Parathyroid adenoma (tissue), 2 donors: ENCODE results near the gene SEMA6B.

Experiments used
- H2AFZ ChIP-seq: fragments of 300-600 bp; sonication (generic); one replicate; pipeline ENCODE4 v1.7.0; 2017; ENCODE audit warnings: antibody characterized with exemption, mild to moderate bottlenecking
- H3K27ac ChIP-seq: fragments of 300-600 bp; sonication (generic); one replicate; pipeline ENCODE4 v1.7.0; 2017
- H3K27me3 ChIP-seq: fragments of 300-600 bp; sonication (generic); one replicate; pipeline ENCODE4 v1.7.0; 2017; ENCODE audit warnings: low read length; ENCODE audit not compliant: control insufficient read depth, insufficient read depth
- H3K36me3 ChIP-seq: fragments of 300-600 bp; sonication (generic); one replicate; pipeline ENCODE4 v1.7.0; 2017; ENCODE audit warnings: low read length; ENCODE audit not compliant: control insufficient read depth, insufficient read depth
- H3K4me1 ChIP-seq: fragments of 300-600 bp; sonication (generic); one replicate; pipeline ENCODE4 v1.7.0; 2017; ENCODE audit warnings: control low read depth
- H3K4me2 ChIP-seq: fragments of 300-600 bp; sonication (generic); one replicate; pipeline ENCODE4 v1.7.0; 2017; ENCODE audit warnings: low read length
- H3K4me3 ChIP-seq: fragments of 300-600 bp; sonication (generic); one replicate; pipeline ENCODE4 v1.7.0; 2017; ENCODE audit warnings: low read depth, low read length
- H3K79me2 ChIP-seq: fragments of 300-600 bp; sonication (generic); one replicate; pipeline ENCODE4 v1.7.0; 2017; ENCODE audit warnings: control low read depth
- H3K9ac ChIP-seq: fragments of 300-600 bp; sonication (generic); one replicate; pipeline ENCODE4 v1.7.0; 2017; ENCODE audit warnings: mild to moderate bottlenecking
- H3K9me3 ChIP-seq: fragments of 300-600 bp; sonication (generic); one replicate; pipeline ENCODE4 v1.7.0; 2017; ENCODE audit warnings: low read length; ENCODE audit not compliant: control insufficient read depth
- TF ChIP-seq, protein P1 (sequence below): fragments of 300-600 bp; sonication (generic); IDR thresholded peaks from one replicate; pipeline ENCODE4 v1.7.0; 2017; ENCODE audit warnings: antibody characterized with exemption, mild to moderate bottlenecking
- donor health status: primary hyperparathyroidism.

The SEMA6B gene

DNA sequence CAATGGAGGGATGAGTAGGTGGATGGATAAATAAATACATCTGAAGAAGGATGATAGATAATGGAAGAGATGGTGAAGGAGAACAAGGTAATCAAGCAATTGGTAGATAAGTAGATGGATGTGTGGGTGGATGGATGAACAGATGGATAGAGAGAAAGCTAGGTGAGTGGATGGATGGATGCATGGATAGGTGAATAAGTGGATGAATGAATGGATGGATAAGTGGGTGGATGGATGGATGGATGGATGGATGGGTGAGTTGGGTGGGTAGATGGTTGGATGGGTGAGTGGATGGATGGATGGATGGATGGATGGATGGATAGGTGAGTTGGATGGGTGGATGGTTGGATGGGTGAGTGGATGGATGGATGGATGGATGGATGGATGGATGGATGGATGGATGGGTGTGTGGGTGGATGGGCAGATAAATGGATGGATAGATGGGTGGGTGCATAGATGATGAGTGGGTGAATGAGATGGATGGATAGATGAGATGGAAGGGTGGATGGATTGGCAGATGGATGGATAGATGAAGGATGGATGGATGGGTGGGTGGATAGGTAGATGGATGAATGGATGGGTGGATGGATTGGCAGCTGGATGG is 6.3 kb downstream of the SEMA6B start:
- H3K27me3 ChIP-seq, result no peaks in the 10 kb centered on the region
- TF ChIP-seq, protein P1, sequence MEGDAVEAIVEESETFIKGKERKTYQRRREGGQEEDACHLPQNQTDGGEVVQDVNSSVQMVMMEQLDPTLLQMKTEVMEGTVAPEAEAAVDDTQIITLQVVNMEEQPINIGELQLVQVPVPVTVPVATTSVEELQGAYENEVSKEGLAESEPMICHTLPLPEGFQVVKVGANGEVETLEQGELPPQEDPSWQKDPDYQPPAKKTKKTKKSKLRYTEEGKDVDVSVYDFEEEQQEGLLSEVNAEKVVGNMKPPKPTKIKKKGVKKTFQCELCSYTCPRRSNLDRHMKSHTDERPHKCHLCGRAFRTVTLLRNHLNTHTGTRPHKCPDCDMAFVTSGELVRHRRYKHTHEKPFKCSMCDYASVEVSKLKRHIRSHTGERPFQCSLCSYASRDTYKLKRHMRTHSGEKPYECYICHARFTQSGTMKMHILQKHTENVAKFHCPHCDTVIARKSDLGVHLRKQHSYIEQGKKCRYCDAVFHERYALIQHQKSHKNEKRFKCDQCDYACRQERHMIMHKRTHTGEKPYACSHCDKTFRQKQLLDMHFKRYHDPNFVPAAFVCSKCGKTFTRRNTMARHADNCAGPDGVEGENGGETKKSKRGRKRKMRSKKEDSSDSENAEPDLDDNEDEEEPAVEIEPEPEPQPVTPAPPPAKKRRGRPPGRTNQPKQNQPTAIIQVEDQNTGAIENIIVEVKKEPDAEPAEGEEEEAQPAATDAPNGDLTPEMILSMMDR, result no peak
- no peaks in the 10 kb centered on the region for H3K79me2 ChIP-seq
- no peak overlapping the region for H3K4me3 ChIP-seq
- no peaks in the 10 kb centered on the region for H3K9me3 ChIP-seq
- H3K9ac ChIP-seq, result no peak overlapping the region
- H2AFZ ChIP-seq, result no peak overlapping the region
- H3K4me1 ChIP-seq, result no peaks in the 10 kb centered on the region
- H3K36me3 ChIP-seq, result no peaks in the 10 kb centered on the region
- H3K4me2 ChIP-seq, result no peak overlapping the region
- H3K27ac ChIP-seq, result no peak overlapping the region

DNA sequence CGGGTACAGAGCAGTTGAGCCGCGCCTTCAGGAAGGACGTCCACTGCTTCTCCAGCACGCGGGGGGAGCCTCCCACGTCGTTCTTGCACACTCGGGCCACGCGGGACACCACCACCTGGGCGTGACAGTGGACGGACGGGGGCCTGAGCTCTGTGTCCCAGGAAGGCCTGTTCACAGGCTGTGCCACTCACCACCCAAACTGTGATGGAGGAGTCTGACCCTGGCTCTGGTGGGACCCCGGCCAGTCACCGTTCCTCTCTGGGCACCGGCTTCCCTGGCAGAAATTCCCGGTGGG is 7.0 kb downstream of the SEMA6B start:
- Histone ChIP-seq H2AFZ (no peak overlapping the region), H3K4me1 (no peaks in the 10 kb centered on the region), H3K4me3 (no peak overlapping the region), H3K27ac (no peak overlapping the region), H3K36me3 (no peaks in the 10 kb centered on the region), H3K9me3 (no peaks in the 10 kb centered on the region), H3K9ac (no peak overlapping the region), H3K27me3 (no peaks in the 10 kb centered on the region), H3K4me2 (no peak overlapping the region), H3K79me2 (no peaks in the 10 kb centered on the region)
- TF ChIP-seq, protein P1, result no peak

DNA sequence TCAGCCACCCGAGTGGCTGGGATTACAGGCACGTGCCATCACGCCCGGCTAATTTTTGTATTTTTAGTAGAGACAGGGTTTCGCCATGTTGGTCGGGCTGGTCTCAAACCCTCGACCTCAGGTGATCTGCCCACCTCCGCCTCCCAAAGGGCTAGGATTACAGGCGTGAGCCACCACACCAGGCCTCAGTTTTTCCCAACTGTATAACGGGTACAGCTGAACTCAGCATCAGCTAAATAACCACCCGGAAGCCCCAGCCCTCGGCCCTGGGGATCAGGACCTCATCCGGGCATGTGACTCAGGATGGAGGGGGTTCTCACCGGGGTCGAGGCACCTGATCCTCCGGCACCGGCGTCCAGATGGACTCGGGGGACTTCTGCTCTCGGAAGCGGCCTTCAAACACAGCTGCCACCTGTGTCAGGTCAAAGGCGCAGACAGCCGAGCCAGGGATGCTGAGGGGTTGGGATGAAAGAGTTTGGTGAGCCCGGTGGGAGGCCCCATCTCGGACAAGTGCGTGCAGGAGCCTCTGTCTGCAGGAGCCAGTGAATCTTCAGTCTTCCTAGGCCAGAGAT is 8.9 kb downstream of the SEMA6B start:
- Histone ChIP-seq H3K79me2 (no peaks in the 10 kb centered on the region), H3K36me3 (no peaks in the 10 kb centered on the region), H3K4me3 (no peak overlapping the region), H2AFZ (no peak overlapping the region), H3K4me2 (no peak overlapping the region), H3K4me1 (no peaks in the 10 kb centered on the region), H3K27me3 (no peaks in the 10 kb centered on the region), H3K9ac (no peak overlapping the region), H3K9me3 (no peaks in the 10 kb centered on the region), H3K27ac (no peak overlapping the region)
- TF ChIP-seq, protein P1, result no peak

DNA sequence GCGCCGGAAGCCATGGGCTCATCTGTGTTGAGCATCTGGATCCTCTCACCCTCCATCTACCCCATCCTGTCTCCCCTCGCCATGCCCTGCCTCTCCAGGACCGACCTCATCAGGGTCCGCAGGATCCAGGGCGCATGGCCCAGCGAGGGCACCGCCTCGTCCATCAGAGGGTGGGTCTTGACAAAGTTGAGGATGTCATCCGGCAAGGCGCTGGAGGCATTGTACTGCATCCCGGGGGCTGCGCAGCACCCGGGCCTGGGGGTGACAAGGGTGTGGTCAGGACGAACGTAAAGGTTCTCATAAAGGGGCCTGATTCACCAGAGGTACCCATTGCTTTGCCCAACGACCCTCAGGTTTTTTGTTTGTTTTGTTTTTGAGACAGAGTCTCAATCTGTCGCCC is 9.5 kb downstream of the SEMA6B start:
- Histone ChIP-seq H3K36me3 (no peaks in the 10 kb centered on the region), H3K9ac (no peak overlapping the region), H3K4me1 (no peaks in the 10 kb centered on the region), H3K27me3 (no peaks in the 10 kb centered on the region), H2AFZ (no peak overlapping the region), H3K9me3 (no peaks in the 10 kb centered on the region), H3K79me2 (no peaks in the 10 kb centered on the region), H3K4me2 (no peak overlapping the region), H3K4me3 (no peak overlapping the region), H3K27ac (no peak overlapping the region)
- TF ChIP-seq, protein P1, result no peak

DNA sequence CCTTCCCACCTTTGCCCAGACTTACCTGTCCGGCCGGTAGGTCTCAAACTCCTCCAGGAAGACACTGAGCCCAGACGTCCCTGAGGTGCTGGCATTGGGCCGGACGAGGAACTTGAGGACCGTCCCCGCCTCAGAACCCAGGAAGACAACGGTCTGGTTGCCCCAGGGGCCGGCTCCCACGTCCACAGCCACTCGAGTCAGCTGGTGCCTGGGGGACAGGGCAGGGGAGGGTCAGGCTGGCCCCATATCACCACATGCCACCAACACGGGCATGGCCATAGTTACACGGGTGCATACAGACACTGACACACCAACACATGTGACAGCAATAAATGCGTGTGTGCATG is 11.3 kb downstream of the SEMA6B start:
- H3K9ac ChIP-seq, result no peak overlapping the region
- H3K4me2 ChIP-seq, result no peak overlapping the region
- no peak overlapping the region for H3K27ac ChIP-seq
- no peak overlapping the region for H3K4me3 ChIP-seq
- no peak overlapping the region for H2AFZ ChIP-seq
- TF ChIP-seq, protein P1, result no peak
- H3K36me3 ChIP-seq, result no peaks in the 10 kb centered on the region
- H3K9me3 ChIP-seq, result no peaks in the 10 kb centered on the region
- no peaks in the 10 kb centered on the region for H3K27me3 ChIP-seq
- no peaks in the 10 kb centered on the region for H3K4me1 ChIP-seq
- no peaks in the 10 kb centered on the region for H3K79me2 ChIP-seq
